SU-DHL-6 (cell line): ENCODE results near the gene GHDC.

ENCODE experiments used
- H2AFZ ChIP-seq: fragments of 200-600 bp; sonication (generic); 2 replicates; pipeline ENCODE4 v1.6.1; 2014; ENCODE audit warnings: low read depth, mild to moderate bottlenecking, moderate library complexity, mixed read lengths, antibody characterized with exemption, low read length; ENCODE audit not compliant: severe bottlenecking
- H3F3A ChIP-seq: fragments of 200-600 bp; shearing (Covaris generic); 2 replicates; pipeline ENCODE4 v1.6.0; 2016; ENCODE audit warnings: antibody characterized with exemption, mild to moderate bottlenecking; ENCODE audit not compliant: insufficient read depth
- H3K27ac ChIP-seq: fragments of 200-600 bp; sonication (generic); 2 replicates; pipeline ENCODE4 v1.5.1; 2016; ENCODE audit warnings: low read depth, mild to moderate bottlenecking, low read length, moderate library complexity, mixed read lengths
- H3K27me3 ChIP-seq: fragments of 200-600 bp; sonication (generic), shearing (Covaris generic); 2 replicates; pipeline ENCODE4 v1.6.0; 2014; ENCODE audit warnings: mild to moderate bottlenecking, low read length
- H3K36me3 ChIP-seq: fragments of 200-600 bp; sonication (generic); 2 replicates; pipeline ENCODE4 v1.6.1; 2014; ENCODE audit warnings: mild to moderate bottlenecking, low read length, mixed read lengths
- H3K4me2 ChIP-seq: fragments of 300-600, 200-600 bp; shearing (Covaris generic), sonication (generic); 2 replicates; pipeline ENCODE4 v1.6.0; 2014; ENCODE audit warnings: low read length, low read depth, mild to moderate bottlenecking; ENCODE audit not compliant: poor library complexity, severe bottlenecking
- H3K4me3 ChIP-seq: fragments of 200-600 bp; sonication (generic); 2 replicates; pipeline ENCODE4 v1.5.1; 2014; ENCODE audit warnings: antibody characterized with exemption, low read length, mild to moderate bottlenecking, mixed read lengths; ENCODE audit not compliant: insufficient read depth, poor library complexity, severe bottlenecking
- H3K79me2 ChIP-seq: fragments of 200-600 bp; sonication (generic); 2 replicates; pipeline ENCODE4 v1.6.1; 2014; ENCODE audit warnings: mild to moderate bottlenecking, low read length, moderate library complexity; ENCODE audit not compliant: insufficient read depth
- H3K9ac ChIP-seq: fragments of 200-600 bp; sonication (generic); 2 replicates; pipeline ENCODE4 v1.7.0; 2014; ENCODE audit warnings: mild to moderate bottlenecking, low read length
- H3K9me2 ChIP-seq: fragments of 200-600 bp; sonication (generic); replicated peaks from 2 replicates; pipeline ENCODE4 v1.6.1; 2014; ENCODE audit warnings: low read length; ENCODE audit not compliant: insufficient read depth
- H3K9me3 ChIP-seq: fragments of 200-600 bp; sonication (generic); 2 replicates; pipeline ENCODE4 v1.6.1; 2014; ENCODE audit warnings: low read length, mixed read lengths; ENCODE audit not compliant: insufficient read depth
- H4K20me1 ChIP-seq: fragments of 200-600 bp; sonication (generic); 2 replicates; pipeline ENCODE4 v1.6.1; 2014; ENCODE audit warnings: low read depth, mild to moderate bottlenecking, antibody characterized with exemption, low read length, moderate library complexity, mixed read lengths
- EZH2phosphoT487 ChIP-seq: fragments of 200-600 bp; sonication (generic), shearing (Covaris generic); conservative IDR thresholded peaks from 2 replicates; pipeline ENCODE4 v1.6.1; 2018; ENCODE audit warnings: mild to moderate bottlenecking, antibody characterized with exemption, low read length, moderate library complexity, mixed read lengths
- TF ChIP-seq, protein P1 (sequence below): fragments of 200-600 bp; sonication (generic); IDR thresholded peaks from one replicate; pipeline ENCODE4 v1.5.1; 2017; ENCODE audit warnings: antibody characterized with exemption, mild to moderate bottlenecking, low read length, moderate library complexity; ENCODE audit not compliant: insufficient read depth, poor library complexity, severe bottlenecking

GHDC gene

GRCh38 chr17:42191275-42191608 is 3.1 kb downstream of the GHDC start:
- Histone ChIP-seq H3K79me2 (no peaks in the 10 kb centered on the region), H3K27ac (no peak overlapping the region), H2AFZ (no peak overlapping the region), H3K4me2 (no peak overlapping the region), H3K27me3 (no peaks in the 10 kb centered on the region), H3K36me3 (no peaks in the 10 kb centered on the region), H4K20me1 (no peaks in the 10 kb centered on the region), H3K4me3 (no peak overlapping the region), H3K9me2 (no peaks in the 10 kb centered on the region), H3K9ac (no peak overlapping the region), H3K9me3 (no peaks in the 10 kb centered on the region), H3F3A (no peaks in the 10 kb centered on the region)
- TF ChIP-seq EZH2phosphoT487, result no peak
- TF ChIP-seq, protein P1, sequence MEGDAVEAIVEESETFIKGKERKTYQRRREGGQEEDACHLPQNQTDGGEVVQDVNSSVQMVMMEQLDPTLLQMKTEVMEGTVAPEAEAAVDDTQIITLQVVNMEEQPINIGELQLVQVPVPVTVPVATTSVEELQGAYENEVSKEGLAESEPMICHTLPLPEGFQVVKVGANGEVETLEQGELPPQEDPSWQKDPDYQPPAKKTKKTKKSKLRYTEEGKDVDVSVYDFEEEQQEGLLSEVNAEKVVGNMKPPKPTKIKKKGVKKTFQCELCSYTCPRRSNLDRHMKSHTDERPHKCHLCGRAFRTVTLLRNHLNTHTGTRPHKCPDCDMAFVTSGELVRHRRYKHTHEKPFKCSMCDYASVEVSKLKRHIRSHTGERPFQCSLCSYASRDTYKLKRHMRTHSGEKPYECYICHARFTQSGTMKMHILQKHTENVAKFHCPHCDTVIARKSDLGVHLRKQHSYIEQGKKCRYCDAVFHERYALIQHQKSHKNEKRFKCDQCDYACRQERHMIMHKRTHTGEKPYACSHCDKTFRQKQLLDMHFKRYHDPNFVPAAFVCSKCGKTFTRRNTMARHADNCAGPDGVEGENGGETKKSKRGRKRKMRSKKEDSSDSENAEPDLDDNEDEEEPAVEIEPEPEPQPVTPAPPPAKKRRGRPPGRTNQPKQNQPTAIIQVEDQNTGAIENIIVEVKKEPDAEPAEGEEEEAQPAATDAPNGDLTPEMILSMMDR, result no peak

DNA sequence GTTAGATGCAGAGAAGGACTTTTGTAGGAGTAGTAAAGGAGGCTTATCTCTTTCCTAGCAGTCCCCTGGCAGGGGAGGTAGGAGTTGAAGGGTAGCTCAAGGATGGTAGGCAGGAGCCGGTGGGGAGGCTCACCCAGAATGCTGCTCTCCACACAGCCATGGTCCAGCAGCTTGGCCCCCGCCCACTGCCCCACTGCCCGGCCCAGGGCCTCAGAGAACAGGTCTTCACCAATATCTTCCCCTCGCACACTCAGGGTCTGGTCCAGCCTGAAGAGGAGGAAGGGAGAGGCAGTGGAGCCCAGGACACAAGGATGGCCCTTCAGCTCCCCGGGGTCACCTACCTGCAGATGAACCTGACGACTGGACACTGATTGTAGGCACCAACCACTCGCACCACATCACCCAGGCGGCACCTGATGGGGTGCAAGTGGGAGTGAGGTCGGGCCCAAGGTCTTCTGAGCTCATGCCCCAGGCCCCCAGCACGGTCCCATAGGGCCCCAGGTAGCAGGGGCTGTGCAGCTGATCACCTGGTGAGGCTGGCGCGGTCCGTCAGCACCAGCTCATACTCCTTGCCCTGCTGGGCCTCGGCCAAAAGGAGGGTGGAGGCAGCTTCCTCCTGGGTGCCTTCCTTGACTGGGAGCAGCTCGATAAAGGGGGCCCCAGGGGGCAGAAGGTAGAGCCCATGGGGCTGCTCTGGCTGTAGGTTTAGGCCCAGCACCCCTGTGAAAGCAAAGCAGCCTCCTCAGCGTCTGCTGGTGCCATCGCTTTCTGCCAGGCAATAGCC is 3.6 kb downstream of the GHDC start:
- H3K9ac ChIP-seq, result no peak overlapping the region
- H3K4me2 ChIP-seq, result no peak overlapping the region
- no peak for TF ChIP-seq EZH2phosphoT487
- TF ChIP-seq, protein P1, result no peak

DNA sequence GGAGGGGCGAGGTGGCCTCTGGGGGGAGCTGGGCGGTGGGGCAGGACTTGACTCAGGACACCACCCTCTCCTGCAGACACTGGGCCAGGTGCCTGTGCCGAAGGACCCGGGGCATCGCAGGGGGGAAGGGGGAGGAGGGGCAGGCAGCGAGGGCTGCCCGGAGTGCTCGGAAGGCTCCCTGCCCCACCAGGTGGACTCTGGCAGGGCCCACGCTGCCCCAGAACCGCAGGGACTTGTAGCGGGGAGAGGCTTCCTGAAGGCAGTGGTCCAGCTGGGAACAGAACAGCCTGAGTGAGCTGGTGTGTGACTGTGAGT is 4.7 kb downstream of the GHDC start:
- no peaks in the 10 kb centered on the region for H3K36me3 ChIP-seq
- H3K9ac ChIP-seq, result no peak overlapping the region
- no peaks in the 10 kb centered on the region for H4K20me1 ChIP-seq
- H2AFZ ChIP-seq, result no peak overlapping the region
- H3K27me3 ChIP-seq, result no peaks in the 10 kb centered on the region
- no peak overlapping the region for H3K4me2 ChIP-seq
- no peak overlapping the region for H3K4me3 ChIP-seq
- no peak overlapping the region for H3K27ac ChIP-seq
- no peaks in the 10 kb centered on the region for H3K79me2 ChIP-seq
- TF ChIP-seq, protein P1, result no peak
- TF ChIP-seq EZH2phosphoT487, result no peak
- H3K9me2 ChIP-seq, result no peaks in the 10 kb centered on the region
- no peaks in the 10 kb centered on the region for H3K9me3 ChIP-seq
- H3F3A ChIP-seq, result 0 out of 2 replicates have a peak, but pooled peaks cover 4% of the 10 kb centered on the region

More for the DNA sequence above, 3.6 kb downstream of the GHDC start:
- Histone ChIP-seq H3F3A (no peaks in the 10 kb centered on the region), H4K20me1 (no peaks in the 10 kb centered on the region), H3K9me2 (no peaks in the 10 kb centered on the region), H3K9me3 (no peaks in the 10 kb centered on the region), H3K36me3 (no peaks in the 10 kb centered on the region), H3K4me3 (no peak overlapping the region), H3K27me3 (no peaks in the 10 kb centered on the region), H3K79me2 (no peaks in the 10 kb centered on the region), H2AFZ (no peak overlapping the region), H3K27ac (no peak overlapping the region)
